SKM-1 treated with dmso at 0.1 percent for 144 hours (cell line): ENCODE data around the gene NDUFV3.
"Not testable (repeated sequence)": the region's sequence is repeated elsewhere in the genome, so short reads cannot be mapped to it uniquely, and the experiment has no call there.

Experiments
- DNase-seq: peaks from one replicate; lab custom pipeline; 2025; ENCODE audit not compliant: unreplicated experiment; lab: John Stamatoyannopoulos, UW

NDUFV3 gene

DNA sequence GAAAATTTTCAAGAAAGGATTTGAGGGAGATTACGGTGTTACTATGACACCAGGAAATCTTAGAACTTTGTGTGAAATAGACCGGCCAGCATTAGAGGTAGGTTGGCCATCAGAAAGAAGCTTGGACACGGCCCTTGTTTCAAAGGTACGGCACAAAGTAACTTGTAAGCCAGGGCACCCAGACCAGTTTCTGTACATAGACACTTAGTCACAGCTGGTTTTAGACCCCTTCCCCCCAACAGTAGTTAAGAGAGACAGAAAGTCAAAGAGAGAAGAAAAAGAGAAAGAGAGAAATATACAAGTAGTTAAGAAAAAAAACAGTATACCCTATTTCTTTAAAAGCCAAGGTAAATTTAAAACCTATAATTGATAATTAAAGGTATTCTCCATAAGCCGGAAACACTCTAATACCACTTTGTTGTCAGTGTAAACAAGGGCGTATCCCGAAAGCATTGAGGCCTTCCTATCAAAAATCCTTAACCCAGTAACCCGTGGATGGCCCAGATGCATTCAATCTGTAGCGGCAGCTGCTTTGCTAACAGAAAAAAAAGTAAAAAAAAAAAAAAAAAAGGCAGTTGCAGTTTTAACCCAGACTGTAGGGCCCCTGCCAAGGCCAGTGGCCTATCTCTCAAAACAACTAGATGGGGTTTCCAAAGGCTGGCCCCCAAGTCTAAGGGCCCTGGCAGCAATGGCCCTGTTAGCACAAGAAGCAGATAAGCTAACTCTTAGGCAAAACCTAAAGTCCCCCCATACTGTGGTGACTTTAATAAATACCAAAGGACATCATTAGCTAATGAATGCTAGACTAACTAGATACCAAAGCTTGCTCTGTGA lies 40.2 kb downstream of the NDUFV3 start:
- not testable (repeated sequence) for DNase-seq

- not testable (repeated sequence) for DNase-seq
Observed at GRCh38 chr21:42933973-42934372, 40.9 kb downstream of the NDUFV3 start.

GRCh38 chr21:42936360-42936759 lies 43.3 kb downstream of the NDUFV3 start:
- DNase-seq, result not testable (repeated sequence)

DNA sequence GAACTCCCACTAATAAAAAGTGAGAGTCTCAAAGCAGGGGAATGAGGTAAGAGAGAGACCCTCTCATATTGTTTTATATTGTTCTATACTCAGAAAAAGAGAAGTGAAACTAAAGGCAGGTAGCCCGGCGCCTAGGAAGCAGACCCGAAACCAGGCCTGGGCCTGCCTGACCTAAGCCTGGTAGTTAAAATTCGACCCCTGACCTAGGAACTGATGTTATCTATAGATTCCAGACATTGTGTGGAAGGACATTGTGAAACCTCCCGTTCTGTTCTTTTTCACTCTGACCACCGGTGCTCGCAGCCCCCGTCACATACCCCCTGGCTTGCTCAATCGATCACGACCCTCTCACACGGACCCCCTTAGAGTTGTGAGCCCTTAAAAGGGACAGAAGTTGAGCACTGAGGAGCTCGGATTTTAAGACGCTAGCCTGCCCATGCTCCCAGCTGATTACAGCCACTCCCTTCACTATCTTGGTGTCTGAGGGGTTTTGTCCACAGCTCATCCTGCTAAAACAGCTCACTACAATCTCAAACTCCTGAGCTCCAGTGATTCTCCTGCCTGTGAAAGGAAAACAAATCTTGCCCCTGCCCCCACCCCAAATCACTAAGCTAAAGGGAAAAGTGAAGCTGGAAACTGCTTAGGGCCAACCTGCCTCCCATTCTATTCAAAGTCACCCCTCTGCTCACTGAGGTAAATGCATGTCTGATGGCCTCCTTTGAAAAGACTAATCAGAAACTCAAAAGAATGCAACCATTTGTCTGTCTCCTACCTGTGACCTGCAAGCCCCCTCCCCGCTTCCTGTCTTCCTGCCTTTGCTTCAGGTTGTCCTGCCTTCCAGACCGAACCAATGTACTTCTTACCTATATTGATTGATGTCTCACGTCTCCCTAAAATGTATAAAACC lies 44.2 kb downstream of the NDUFV3 start:
- DNase-seq, result peak; percentile 13

DNA sequence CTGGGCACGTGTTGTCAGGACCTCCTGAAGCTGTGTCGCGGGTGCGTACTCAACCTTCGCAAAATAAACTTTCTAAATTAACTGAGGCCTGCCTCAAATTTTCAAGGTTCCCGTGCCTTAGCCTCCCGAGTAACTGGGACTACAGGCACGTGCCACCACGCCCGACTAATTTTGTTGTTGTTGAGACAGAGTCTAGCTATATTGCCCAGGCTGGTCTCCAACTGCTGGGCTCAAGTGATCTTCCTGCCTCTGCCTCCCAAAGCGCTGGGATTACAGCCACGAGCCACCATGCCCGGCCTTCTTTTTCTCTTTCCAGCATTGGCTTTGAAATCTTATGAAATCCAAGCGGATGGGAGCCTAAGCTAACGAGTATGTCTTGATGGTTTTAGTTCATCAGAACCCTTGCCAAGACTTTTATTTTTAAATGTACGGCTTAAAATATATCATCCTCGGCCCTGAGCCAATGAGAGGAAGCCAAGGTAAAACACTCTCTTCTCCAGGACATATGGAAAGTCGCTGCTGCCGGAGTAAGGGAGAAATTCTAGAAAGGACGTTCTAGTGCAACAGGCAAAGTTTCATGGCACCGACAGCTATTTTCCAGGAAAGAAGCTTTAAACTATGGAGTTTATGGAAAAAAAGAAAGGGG lies 45.0 kb downstream of the NDUFV3 start:
- DNase-seq, result no peak

- not testable (repeated sequence) for DNase-seq
Observed at GRCh38 chr21:42938606-42938995, 45.5 kb downstream of the NDUFV3 start.

- peak; percentile 70 for DNase-seq
Observed at GRCh38 chr21:42939582-42940413, 46.7 kb downstream of the NDUFV3 start.

DNA sequence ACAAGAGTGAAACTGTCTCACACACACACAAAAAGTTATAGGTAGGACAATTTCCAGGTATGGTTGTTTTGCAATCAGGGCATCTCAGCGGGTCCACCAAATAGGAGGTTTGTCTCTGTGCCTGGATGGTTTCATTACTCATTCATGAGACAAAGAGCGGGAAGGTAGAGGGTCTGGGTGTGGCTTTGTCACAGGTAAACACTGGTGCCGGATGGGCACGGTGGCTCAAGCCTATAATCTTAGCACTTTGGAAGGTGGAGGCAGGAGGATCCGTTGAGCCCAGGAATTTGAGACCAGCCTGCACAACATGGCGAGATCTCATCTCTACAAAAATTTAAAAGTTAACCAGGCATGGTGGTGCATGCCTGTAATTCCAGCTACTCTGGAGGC lies 48.6 kb downstream of the NDUFV3 start:
- DNase-seq, result no peak

DNA sequence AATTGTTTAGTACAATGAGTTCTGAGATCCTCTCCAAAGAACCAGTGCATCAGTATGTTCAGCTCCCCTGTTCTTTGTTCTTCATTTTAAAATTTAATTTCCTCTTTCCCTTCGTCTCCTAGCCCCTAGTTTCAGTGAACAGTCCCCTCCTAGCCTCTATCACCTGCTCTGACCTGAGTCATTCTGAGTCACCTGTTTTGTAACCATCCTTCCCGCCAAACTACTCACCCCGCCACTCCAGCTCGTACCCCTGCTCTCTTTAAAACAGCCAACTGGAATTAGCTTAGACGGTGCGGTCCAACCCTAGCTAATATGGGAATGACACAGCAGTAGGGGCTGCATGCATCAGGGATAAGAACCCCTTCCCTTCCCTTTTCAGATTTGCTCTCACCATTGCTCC lies 49.1 kb downstream of the NDUFV3 start:
- DNase-seq, result no peak

DNA sequence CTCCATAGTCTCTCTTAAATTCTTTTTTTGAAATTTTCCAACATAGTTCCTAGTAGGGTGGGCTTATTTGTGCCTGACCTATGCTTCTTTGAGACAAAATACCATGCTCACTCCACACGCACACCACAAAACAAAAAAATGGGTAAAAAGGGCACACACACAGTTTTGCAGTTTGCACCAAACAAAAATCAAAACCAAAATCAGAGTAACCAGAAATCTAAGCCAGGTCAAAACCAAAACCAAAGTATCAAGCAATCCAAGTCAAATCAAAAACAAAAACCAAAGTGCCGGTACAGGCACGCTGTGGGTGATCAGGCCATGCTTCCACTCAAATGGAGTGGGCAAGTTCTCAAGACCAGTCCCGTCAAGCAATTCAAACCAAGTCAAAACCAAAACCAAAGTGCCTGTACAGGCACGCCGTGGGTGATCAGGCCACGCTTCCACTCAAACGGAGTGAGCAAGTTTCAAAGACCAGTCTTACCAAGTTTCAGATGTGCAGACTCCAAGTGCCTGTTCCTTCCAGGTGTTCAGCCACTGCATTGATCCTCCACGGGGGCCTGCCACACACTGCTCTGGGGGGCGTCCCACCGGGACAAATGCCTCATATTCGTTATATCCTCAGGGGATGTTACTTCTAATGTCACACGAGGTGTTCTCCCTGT lies 56.1 kb downstream of the NDUFV3 start:
- DNase-seq, result not testable (repeated sequence)

GRCh38 chr21:42951193-42951592 lies 58.1 kb downstream of the NDUFV3 start:
- not testable (repeated sequence) for DNase-seq

GRCh38 chr21:42956824-42957630 lies 63.9 kb downstream of the NDUFV3 start:
- DNase-seq, result no peak

- not testable (repeated sequence) for DNase-seq
Observed at GRCh38 chr21:42958122-42958521, 65.0 kb downstream of the NDUFV3 start.

GRCh38 chr21:42959728-42960127 lies 66.6 kb downstream of the NDUFV3 start:
- no peak for DNase-seq

DNA sequence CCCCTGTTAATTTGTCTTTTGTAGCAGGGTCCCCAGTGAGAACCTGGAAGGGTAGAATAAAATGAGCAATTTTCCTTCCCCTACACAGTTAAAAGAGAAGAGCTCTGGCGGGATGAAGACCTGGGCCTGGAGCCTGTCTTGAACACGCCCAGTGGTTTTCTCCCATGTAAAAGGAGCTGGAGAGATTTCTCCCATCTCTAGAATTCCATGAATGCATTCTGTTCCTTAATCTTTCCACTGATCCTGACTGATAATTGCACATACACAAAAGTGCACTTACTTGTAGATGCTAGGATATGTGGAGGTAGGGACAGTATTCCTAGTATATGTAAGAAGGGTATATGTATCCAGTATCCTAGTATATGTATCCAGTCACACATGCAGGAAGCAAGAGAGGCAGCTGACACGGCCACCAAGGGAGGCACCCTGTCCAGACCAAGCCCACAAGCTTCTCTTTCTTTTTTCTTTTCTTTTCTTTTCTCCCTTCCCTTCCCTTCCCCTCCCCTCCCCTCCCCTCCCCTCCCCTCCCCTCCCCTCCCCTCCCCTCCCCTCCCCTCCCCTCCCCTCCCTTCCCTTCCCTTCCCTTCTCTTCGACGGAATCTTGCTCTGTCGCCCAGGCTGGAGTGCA lies 69.4 kb downstream of the NDUFV3 start:
- no peak for DNase-seq
